Measurements from ENCODE around the gene KCTD16. TPM values are rescaled to one million over a fixed set of nuclear protein-coding genes. Genes with fewer than 3 reads are reported as not detected.

The KCTD16 gene
- total RNA-seq, 4 donors from 2014 or later: not detected

DNA sequence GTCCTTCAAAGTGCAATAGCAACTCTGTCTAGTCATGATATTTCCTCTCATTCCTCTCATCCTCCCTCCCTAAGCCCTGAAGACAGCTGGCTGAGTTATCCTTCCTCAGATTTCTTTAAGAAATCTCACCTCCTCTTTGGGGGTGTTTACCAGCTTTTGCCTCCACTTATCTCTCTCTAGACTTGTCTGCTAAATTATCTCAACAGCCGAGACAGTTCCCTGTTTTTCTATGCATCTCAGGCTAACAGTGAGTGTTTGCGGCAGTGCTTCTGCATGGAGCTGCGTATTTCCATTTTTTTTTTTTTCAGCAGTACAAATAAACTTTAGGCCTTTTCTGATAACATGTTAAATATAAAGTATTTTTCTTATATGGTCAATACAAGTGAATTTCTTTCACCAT lies 20.9 kb downstream of the KCTD16 start:
- DNase-seq: no peak
- Histone ChIP-seq H3K36me3 (no peaks in the 10 kb centered on the region), H3K4me3 (peak overlapping the region in 1 of 4 donors; percentile 44), H3K27me3 (peaks cover 0 to 23% (median 0%) of the 10 kb centered on the region in 4 donors), H3K9me3 (no peaks in the 10 kb centered on the region), H3K4me1 (peaks cover 0 to 28% (median 5%) of the 10 kb centered on the region in 3 donors), H3K27ac (no peak overlapping the region)
- no peak for TF ChIP-seq POLR2A (IDR thresholded peaks at IDR 0.05)
- TF ChIP-seq, protein P1, sequence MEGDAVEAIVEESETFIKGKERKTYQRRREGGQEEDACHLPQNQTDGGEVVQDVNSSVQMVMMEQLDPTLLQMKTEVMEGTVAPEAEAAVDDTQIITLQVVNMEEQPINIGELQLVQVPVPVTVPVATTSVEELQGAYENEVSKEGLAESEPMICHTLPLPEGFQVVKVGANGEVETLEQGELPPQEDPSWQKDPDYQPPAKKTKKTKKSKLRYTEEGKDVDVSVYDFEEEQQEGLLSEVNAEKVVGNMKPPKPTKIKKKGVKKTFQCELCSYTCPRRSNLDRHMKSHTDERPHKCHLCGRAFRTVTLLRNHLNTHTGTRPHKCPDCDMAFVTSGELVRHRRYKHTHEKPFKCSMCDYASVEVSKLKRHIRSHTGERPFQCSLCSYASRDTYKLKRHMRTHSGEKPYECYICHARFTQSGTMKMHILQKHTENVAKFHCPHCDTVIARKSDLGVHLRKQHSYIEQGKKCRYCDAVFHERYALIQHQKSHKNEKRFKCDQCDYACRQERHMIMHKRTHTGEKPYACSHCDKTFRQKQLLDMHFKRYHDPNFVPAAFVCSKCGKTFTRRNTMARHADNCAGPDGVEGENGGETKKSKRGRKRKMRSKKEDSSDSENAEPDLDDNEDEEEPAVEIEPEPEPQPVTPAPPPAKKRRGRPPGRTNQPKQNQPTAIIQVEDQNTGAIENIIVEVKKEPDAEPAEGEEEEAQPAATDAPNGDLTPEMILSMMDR (IDR thresholded peaks at IDR 0.05): no peak
- intact Hi-C loops (cut with DNase I): no loop called here
- WGBS, 2 donors: 61 to 84% methylated on average over 3 of the region's 3 CpGs

DNA sequence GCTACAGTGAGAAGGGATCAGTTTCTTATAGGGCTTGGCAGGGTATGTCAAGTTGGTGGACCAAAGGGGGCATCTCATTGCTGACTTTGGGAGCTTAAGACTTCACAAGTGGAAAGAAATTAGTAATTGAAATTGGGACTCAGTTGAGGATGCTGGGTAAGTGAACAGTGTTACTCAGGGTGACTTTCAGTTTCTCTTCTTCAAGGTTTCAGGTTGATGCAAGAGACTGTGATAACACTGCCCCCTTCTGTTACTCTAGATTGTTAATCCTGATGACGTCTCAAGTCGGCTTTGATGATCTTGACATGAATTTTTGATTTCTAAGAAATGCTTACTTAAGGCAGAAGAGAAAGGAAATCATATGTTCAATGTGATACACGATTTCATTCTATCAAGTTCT lies 21.3 kb downstream of the KCTD16 start:
- TF ChIP-seq, protein P1 (IDR thresholded peaks at IDR 0.05): peak in 5 of 6 experiments; percentile 23 to 42 (median 29)
- no peak for TF ChIP-seq POLR2A (IDR thresholded peaks at IDR 0.05)
- intact Hi-C loops (cut with DNase I): no loop called here
- WGBS, 2 donors: 18 to 32% methylated on average over 3 of the region's 3 CpGs
- Histone ChIP-seq H3K4me1 (peaks cover 0 to 28% (median 5%) of the 10 kb centered on the region in 3 donors), H3K27ac (no peak overlapping the region), H3K27me3 (peaks cover 0 to 27% (median 0%) of the 10 kb centered on the region in 4 donors), H3K36me3 (no peaks in the 10 kb centered on the region), H3K9me3 (no peaks in the 10 kb centered on the region), H3K4me3 (peak overlapping the region in 1 of 4 donors; percentile 44)
- DNase-seq: no peak

DNA sequence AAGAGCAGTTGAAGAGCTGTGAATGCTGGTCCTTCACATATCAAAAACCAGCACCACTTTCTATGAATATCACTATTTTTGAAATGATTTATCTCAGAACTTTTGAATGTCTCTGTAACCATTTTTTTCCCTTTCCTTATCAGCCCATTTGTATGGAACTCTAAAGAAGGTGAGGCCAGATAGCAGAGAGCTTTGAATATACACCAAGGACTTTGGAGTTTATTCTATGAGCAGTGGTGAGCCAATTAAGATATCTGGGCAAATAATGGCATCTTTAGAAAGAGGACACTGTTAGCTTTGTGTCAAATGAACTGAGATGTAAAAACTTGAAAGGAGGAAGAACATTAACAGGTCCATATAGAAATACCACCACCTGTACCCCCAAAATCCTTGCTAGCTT lies 22.0 kb downstream of the KCTD16 start:
- no peak overlapping the region for H3K4me3 ChIP-seq
- intact Hi-C loops (cut with DNase I): no loop called here
- TF ChIP-seq, protein P1 (IDR thresholded peaks at IDR 0.05): no peak
- TF ChIP-seq POLR2A (IDR thresholded peaks at IDR 0.05): no peak

DNA sequence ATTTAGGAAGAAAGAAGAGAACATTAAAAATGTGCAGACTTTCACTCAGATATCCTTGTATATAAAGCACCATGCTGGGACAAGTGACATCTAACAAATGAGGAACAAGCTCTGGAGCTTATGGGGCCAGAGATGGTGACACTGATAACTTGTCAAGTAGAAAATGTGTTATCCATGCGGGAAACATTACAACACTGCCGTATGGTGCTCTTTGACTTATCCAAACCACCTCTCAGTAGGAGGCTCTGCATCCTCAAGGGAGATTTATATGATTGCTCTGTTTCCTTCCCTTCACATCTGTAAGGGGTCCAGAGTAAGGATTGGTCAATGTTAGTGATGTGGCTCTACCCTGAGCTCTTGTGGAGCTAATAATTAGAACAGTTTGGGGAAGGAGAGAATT lies 23.5 kb downstream of the KCTD16 start:
- intact Hi-C loops (cut with DNase I): no loop called here
- 79 to 90% methylated on average over 2 of the region's 2 CpGs for WGBS, 2 donors
- no peaks in the 10 kb centered on the region for H3K36me3 ChIP-seq
- DNase-seq: no peak
- peaks cover 0 to 21% (median 0%) of the 10 kb centered on the region in 3 donors for H3K4me1 ChIP-seq
- no peak overlapping the region for H3K27ac ChIP-seq
- H3K9me3 ChIP-seq: no peaks in the 10 kb centered on the region
- H3K27me3 ChIP-seq: peaks cover 0 to 33% (median 0%) of the 10 kb centered on the region in 4 donors
- TF ChIP-seq, protein P1 (IDR thresholded peaks at IDR 0.05): no peak
- TF ChIP-seq POLR2A (IDR thresholded peaks at IDR 0.05): no peak
- H3K4me3 ChIP-seq: no peak overlapping the region

More for the DNA sequence above, 22.0 kb downstream of the KCTD16 start:
- peaks cover 0 to 22% (median 3%) of the 10 kb centered on the region in 3 donors for H3K4me1 ChIP-seq
- no peak overlapping the region for H3K27ac ChIP-seq
- no peaks in the 10 kb centered on the region for H3K36me3 ChIP-seq
- no peaks in the 10 kb centered on the region for H3K9me3 ChIP-seq
- no peak for DNase-seq
- peaks cover 0 to 27% (median 0%) of the 10 kb centered on the region in 4 donors for H3K27me3 ChIP-seq

DNA sequence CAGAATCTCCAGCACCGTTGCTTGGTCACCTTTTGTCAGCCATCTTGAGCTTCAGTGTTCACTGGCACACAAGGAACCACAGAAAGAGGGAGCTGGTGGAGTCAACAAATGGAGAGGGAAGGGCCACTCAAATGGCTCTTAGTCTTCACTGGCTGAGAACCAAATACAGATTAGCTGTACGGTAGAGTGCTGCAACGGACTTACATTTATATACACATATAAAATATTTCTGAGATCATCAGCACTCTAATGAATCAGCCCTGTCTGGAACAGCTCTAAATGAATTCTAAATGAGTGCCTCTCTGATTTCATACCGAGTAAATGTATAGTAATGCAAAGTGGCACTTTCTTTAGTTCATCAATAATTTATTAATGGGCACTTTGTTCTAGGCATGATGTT lies 24.8 kb downstream of the KCTD16 start:
- Histone ChIP-seq H3K4me1 (peaks cover 0 to 23% (median 0%) of the 10 kb centered on the region in 3 donors), H3K27ac (no peak overlapping the region), H3K27me3 (peaks cover 0 to 41% (median 0%) of the 10 kb centered on the region in 4 donors), H3K4me3 (no peak overlapping the region), H3K9me3 (no peaks in the 10 kb centered on the region), H3K36me3 (no peaks in the 10 kb centered on the region)
- intact Hi-C loops (cut with DNase I): no loop called here
- TF ChIP-seq, protein P1 (IDR thresholded peaks at IDR 0.05): no peak
- 44 to 59% methylated on average over 4 of the region's 4 CpGs for WGBS, 2 donors
- DNase-seq: no peak
